Measurements from ENCODE around the gene TACR1. TPM values are rescaled to one million over a fixed set of nuclear protein-coding genes. Genes with fewer than 3 reads are reported as not detected.
"Not testable (repeated sequence)": the region's sequence is repeated elsewhere in the genome, so short reads cannot be mapped to it uniquely, and the experiment has no call there.

Gene TACR1
- total RNA-seq, 4 donors from 2014 or later = 0.04 to 3.6 (median 1.2) TPM

GRCh38 chr2:75064691-75065396 lies 134.5 kb downstream of the TACR1 start:
- Histone ChIP-seq H3K36me3 (no peaks in the 10 kb centered on the region), H3K27me3 (no peaks in the 10 kb centered on the region), H3K9me3 (no peaks in the 10 kb centered on the region), H3K4me3 (no peak overlapping the region), H3K4me1 (no peaks in the 10 kb centered on the region), H3K27ac (no peak overlapping the region)
- TF ChIP-seq CTCF (IDR thresholded peaks at IDR 0.05) (peak; percentile 55 to 79 (median 67)), POLR2A (IDR thresholded peaks at IDR 0.05) (no peak)
- intact Hi-C loops (cut with DNase I) = loop anchor here (10.0 kb wide), 1 partner anchor 340 kb away; no protein-coding TSS in a partner anchor
- no peak for DNase-seq
- 49 to 65% methylated on average over 4 to 8 of the region's 8 CpGs for WGBS, 2 donors

GRCh38 chr2:75063906-75064305 lies 135.4 kb downstream of the TACR1 start:
- TF ChIP-seq POLR2A (IDR thresholded peaks at IDR 0.05) (no peak), CTCF (IDR thresholded peaks at IDR 0.05) (no peak)
- intact Hi-C loops (cut with DNase I) = loop anchor here (10.0 kb wide), 1 partner anchor 341 kb away; no protein-coding TSS in a partner anchor
- no peaks in the 10 kb centered on the region for H3K36me3 ChIP-seq
- no peaks in the 10 kb centered on the region for H3K4me1 ChIP-seq
- DNase-seq = no peak
- H3K9me3 ChIP-seq = no peaks in the 10 kb centered on the region
- WGBS, 2 donors = 55 to 60% methylated on average over 1 of the region's 1 CpG
- H3K27me3 ChIP-seq = no peaks in the 10 kb centered on the region
- H3K4me3 ChIP-seq = no peak overlapping the region
- no peak overlapping the region for H3K27ac ChIP-seq

GRCh38 chr2:75058427-75058826 lies 140.9 kb downstream of the TACR1 start:
- DNase-seq = no peak
- Histone ChIP-seq H3K27ac (no peak overlapping the region), H3K27me3 (no peaks in the 10 kb centered on the region), H3K9me3 (no peaks in the 10 kb centered on the region), H3K36me3 (no peaks in the 10 kb centered on the region), H3K4me1 (peaks cover 0 to 3% (median 0%) of the 10 kb centered on the region in 3 donors), H3K4me3 (no peak overlapping the region)
- TF ChIP-seq CTCF (IDR thresholded peaks at IDR 0.05) = no peak
- TF ChIP-seq POLR2A (IDR thresholded peaks at IDR 0.05) = no peak
- WGBS, 2 donors = 77 to 83% methylated on average over 1 of the region's 1 CpG
- intact Hi-C loops (cut with DNase I) = no loop called here

GRCh38 chr2:75057150-75057549 lies 142.2 kb downstream of the TACR1 start:
- DNase-seq; H3K27me3 ChIP-seq; H3K4me3 ChIP-seq; H3K9me3 ChIP-seq; intact Hi-C loops (cut with DNase I); H3K4me1 ChIP-seq; H3K27ac ChIP-seq; H3K36me3 ChIP-seq: not testable (repeated sequence)
- WGBS, 2 donors = 82 to 88% methylated on average over 2 to 5 of the region's 5 CpGs

- H3K27me3 ChIP-seq = no peaks in the 10 kb centered on the region
- no peaks in the 10 kb centered on the region for H3K9me3 ChIP-seq
- H3K4me3 ChIP-seq = no peak overlapping the region
- H3K4me1 ChIP-seq = peaks cover 0 to 3% (median 0%) of the 10 kb centered on the region in 3 donors
- intact Hi-C loops (cut with DNase I) = no loop called here
- TF ChIP-seq POLR2A (IDR thresholded peaks at IDR 0.05) = no peak
- TF ChIP-seq CTCF (IDR thresholded peaks at IDR 0.05) = no peak
- H3K36me3 ChIP-seq = no peaks in the 10 kb centered on the region
- H3K27ac ChIP-seq = peak overlapping the region in 3 of 4 donors; percentile 31 to 68 (median 55)
- WGBS, 2 donors = 64 to 72% methylated on average over 8 to 10 of the region's 10 CpGs
- DNase-seq = no peak
Measured at GRCh38 chr2:75055820-75056675, 143.3 kb downstream of the TACR1 start.

Measured in esophagus squamous epithelium (tissue), 5 donors.